Thyroid gland (tissue), 4 donors: ENCODE results near the gene FERMT1.

ENCODE experiments used
- CTCF ChIP-seq, 6 experiments: fragments of 200-600 bp in 3 of 6; fragments of 450-650 bp in 3 of 6; sonication (generic) in 3 of 6; IDR thresholded peaks; one replicate each; pipeline ENCODE4 v1.5.1; 2016 to 2019; ENCODE audit warnings: antibody characterized with exemption in 6 of 6, mild to moderate bottlenecking in 2 of 6, inconsistent platforms in 1 of 6, moderate library complexity in 1 of 6
- POLR2A ChIP-seq, 2 donors: fragments of 450-650 bp; IDR thresholded peaks; one replicate each; pipeline ENCODE4 v1.6.1; 2017; ENCODE audit warnings: antibody characterized with exemption in 2 of 2, mild to moderate bottlenecking in 2 of 2, moderate library complexity in 1 of 2

GRCh38 chr20:6104493-6105188 is 18.2 kb downstream of the FERMT1 start:
- TF ChIP-seq CTCF (IDR thresholded peaks at IDR 0.05) = no peak
- no peak for TF ChIP-seq POLR2A (IDR thresholded peaks at IDR 0.05)
